Umbilical cord (tissue), 2 donors: ENCODE measurements around the gene UAP1. TPM values are rescaled to one million over a fixed set of nuclear protein-coding genes. Genes with fewer than 3 reads are reported as not detected.
A peak's percentile ranks its signal among the peaks of the same experiment; 100 is the strongest.

ENCODE experiments used
- DNase-seq: peaks from one replicate; pipeline ENCODE4 v3.0.0-alpha.2; 2015; ENCODE audit warnings: low spot score
- total RNA-seq: library from RNA; depleted of rRNA; stranded (reverse); fragments of >200 nt; gene quantifications from one replicate; pipeline ENCODE4 v1.2.3, GENCODE V29; 2014; ENCODE audit warnings: low replicate concordance; ENCODE audit not compliant: insufficient read depth

The UAP1 gene
- total RNA-seq: 103 TPM

DNA sequence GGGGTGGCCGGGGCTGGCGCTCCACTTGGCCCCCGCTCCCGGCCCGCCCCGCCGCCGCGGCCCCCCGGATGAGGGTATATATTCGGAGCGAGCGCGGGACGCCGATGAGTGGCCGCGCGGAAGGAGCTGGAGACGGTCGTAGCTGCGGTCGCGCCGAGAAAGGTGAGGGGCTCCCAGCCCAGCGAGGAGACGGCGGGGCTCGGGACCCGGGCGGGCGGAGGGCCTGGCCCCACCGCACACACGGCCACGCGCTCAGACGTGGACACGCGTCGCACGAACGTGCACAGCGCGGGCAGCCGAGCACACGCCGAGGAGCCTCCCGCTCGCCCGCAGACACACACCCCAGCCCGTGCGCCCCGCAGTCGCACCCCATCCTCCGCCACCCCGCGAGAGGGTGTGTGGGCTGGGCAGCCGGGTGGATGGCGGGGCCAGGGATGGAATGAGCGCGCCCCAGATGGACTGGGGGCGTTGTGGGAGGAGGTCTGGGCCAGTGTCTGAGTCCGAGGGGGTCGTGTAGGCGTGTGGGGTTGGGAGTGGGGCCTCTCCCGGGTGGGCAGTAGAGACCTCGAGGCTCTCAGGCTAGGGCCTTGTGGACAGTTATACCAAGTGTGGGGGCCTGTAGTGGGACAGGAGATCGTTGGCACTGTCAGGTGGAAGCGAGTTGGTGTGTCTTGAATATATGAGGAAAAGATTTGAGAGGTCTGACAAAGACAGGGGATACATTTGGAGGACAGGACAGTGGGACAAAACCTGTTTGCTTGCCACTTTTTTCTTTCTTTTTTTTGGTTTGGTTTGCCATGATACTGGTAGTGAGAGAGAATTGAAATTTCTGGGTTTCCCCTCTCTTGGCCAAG is at the start of gene UAP1:
TSS of gene UAP1 (plus strand) at position 107 of the 854 bp plus-strand sequence. CDS start 4,347 bp downstream, outside the sequence.
- DNase-seq: no peak

- DNase-seq: no peak
These were observed 34.2 kb upstream of the UAP1 start for GRCh38 chr1:162527314-162527713.

- no peak for DNase-seq
These were observed 31.1 kb upstream of the UAP1 start for GRCh38 chr1:162530307-162530987.

DNA sequence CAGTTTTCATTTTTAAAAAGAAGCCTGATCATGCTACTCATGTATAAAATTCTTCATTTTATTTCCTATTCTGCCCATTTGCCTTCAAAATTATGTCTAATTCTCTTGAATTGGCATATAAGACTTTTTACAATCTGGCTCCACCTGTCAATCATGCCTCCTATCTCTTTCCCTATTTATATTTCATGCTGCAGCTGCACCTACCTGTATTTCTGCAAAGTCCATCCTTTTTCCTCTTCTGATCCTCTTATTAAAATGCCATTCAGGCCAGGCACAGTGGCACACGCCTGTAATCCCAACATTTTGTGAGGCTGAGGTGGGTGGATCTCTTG is 30.6 kb upstream of the UAP1 start:
- no peak for DNase-seq

DNA sequence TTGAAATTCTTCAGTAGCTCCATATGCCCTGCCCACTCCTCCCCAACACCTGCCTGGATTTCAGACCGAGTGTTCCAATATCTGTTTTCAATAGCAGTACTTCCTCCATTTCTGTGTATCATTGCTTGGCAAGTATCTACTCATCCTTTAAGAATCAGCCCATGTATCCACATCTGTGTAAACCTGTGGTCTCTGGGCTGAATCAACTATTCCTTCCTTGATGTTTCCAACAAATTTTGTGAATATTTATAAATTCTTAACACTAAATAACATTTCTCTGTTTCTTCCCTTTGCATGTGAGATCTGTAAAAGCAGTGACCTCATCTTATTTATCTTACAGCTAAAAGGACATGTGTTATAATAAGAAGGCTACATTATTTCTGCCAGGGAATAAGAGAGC is 26.0 kb upstream of the UAP1 start:
- DNase-seq: no peak

GRCh38 chr1:162536511-162536910 is 25.0 kb upstream of the UAP1 start:
- no peak for DNase-seq

DNA sequence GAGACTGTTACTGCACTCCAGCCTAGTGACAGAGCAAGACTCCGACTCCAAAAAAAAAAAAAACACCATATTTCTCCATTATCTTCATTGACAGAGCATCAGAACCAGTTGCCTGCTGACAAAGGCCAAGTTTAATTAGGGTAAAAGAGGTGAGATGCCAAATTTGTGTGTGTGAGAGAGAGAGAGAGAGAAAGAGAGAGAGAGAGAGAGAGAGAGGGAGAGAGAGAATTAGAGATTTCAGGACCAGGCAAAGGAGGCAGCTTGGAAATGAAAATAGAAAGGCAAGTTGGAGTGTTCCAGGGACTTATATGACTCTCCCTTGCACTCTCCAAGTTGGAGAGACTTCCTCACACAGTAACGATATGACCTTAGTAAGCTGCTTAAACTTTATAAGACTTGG is 24.3 kb upstream of the UAP1 start:
- no peak for DNase-seq

DNA sequence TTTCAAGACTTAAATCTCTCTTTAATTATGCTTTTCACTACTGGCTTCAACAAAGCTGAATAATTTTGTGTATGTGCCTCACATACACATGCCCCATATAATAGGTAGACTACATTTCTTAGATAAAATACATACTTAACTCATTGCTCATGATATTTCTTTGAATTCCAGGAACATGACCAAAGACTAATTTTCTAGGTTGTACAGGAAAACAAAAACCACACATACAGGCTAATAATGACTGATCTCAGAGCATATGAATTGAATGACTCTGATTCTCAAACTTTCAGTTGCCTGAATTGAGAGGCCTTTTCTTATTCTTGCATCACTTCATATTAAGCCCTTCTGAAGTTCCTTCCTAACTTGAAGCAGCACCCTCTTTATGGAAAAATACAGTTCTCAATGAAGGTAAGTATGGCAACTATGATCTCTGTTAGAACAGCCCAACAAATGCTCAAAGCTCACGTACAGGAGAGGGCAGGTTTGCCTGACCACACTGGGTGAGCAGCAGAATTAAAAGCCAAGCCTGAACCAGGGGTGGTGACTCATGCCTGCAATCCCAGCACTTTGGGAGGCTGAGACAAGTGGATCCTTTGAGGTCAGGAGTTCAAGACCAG is 22.6 kb upstream of the UAP1 start:
- DNase-seq: no peak

- DNase-seq: peak; percentile 96
These were observed 19.8 kb upstream of the UAP1 start for GRCh38 chr1:162541619-162542141.

DNA sequence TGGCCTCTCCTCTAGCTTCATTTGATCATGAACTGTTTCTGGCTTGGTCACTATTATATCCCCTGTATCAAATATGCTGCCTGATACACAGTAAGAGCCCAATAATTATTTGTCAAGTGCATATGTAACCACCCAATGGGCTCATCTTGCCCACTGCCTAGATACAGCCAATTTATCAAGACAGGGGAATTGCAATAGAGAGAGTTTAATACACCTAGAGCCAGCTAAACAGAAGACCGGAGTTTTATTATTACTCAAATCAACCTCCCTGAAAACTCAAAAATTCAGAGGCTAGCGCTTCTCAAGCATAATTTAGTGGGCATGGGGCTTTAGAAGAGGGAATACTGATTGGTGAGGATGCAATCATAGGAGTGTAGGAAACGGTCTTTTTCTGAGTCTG is 18.3 kb upstream of the UAP1 start:
- DNase-seq: no peak

DNA sequence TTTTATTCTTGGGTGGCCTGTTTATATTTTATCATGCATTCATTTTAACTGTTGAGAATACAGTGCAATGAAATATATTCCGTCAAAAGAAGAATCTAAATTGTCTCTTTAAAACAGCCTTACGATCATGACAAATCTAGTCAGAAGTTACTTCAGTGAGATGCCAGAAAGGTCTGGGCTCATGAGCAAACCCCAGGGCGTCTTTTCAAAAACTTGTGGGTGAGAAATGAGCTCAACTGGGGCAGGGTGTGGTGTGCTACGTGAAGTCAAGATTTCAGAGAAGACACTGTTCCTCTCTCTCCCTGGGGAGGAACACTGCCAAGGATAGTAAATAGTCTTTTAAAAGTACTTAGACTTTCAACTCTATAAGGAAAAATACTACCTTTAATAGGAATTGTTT is 13.4 kb upstream of the UAP1 start:
- DNase-seq: peak; percentile 86

DNA sequence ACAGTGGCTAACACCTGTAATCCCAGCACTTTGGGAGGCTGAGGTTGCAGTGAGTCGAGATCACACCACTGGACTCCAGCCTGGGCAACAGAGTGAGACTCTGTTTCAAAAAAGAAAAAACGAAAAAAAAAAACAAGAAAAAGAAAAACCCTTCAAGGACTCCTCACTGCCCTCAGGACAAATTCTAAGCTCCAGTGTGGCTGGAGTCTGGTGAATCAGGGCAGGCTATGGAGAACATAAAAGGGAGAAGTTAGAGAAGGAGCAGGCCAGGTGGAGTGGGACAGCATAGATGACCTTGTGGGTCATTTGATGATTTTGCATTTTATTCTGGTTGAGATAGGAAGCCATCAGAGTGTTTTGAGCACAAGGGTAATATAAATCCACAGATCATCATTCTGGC is 12.5 kb upstream of the UAP1 start:
- DNase-seq: no peak

GRCh38 chr1:162550925-162551324 is 10.6 kb upstream of the UAP1 start:
- DNase-seq: no peak

DNA sequence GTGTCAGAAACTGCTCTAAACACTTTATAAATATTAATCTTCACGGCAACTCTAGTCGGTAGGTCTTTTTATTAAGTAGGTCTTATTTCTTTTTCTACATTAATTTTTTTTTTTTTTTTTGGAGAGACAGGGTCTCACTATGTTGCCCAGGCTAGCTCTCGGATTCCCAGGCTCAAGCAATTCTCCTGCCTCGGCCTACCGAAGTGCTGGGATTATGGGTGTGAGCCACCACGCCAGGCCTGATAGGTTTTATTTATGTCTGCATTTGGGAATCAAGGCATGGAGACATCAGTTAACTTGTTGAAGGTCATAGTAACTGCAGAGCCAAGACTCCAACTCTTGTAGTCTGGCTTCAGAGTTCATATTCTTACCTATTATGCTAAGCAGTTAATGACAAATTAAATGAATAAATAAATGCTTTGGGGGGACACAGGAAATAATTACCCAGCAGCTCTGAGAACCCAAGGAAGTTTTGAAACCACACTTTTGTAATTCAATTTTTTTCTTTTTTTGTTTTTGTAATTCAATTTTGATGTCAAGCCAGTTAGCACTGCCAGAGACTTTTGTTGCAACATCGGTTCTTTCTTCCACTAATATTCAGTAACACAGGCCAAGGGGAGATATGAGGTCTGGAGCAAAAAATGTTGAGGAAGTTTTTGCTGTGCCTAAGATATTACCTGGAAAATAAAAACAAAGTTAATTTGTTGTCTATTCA is 9.4 kb upstream of the UAP1 start:
- DNase-seq: peak; percentile 45

- DNase-seq: no peak
These were observed 8.8 kb upstream of the UAP1 start for GRCh38 chr1:162552684-162553252.

GRCh38 chr1:162554258-162554657 is 7.3 kb upstream of the UAP1 start:
- DNase-seq: peak; percentile 87

DNA sequence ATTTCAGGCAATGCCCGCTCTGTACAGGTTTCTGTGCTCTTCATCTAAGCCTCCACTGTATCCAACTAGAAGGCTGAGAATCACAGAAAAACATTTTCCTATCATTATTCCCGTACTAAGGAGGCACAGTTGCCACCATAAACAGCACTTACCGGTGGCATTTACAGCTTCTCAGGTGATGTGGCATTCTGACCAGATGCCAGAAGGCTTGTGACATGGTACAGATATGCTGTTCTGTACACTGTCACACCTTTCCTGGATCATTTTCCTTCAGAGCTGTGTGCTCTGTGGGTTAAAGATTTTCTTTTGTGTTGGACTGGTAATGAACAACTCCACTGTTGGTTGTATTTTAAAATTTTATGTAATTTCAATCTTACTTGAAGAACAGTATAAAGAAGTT is 4.0 kb upstream of the UAP1 start:
- no peak for DNase-seq

DNA sequence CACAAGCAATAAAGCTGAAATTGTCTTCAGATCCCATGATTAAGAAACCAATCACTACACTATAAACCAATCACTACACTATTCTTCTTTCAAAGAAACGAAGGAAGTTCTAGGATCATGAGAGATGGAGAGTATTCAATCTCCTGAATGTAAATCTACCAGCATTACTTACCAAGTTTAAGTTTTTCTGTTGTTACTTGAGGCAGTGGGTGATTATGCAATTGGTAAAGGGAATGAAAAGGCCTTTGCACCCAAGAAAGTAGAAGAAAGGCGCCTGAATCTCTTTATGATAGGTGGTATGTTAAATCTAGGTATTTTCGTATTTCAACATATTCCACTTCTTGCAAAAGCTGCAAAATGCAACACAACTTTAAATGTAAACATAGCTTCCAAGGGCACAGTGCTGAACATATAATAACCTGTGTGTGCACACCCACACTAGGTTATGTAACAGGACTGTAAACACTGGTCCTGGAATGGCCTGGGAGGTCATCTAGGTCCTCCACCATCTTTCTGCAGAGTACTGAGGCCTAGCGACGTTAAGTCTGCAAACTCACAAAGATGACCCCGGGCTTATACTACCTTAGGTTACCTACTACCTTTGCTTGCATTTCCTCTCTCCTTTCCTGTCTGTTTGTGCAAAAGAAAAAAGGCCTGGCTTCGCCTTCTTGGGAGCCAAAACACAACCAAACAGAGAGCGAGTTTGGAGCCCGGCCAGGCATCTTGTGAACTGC is 1.1 kb upstream of the UAP1 start:
- DNase-seq: no peak

- peak; percentile 99 for DNase-seq
These were observed 396 bp upstream of the UAP1 start for GRCh38 chr1:162561037-162561615.

DNA sequence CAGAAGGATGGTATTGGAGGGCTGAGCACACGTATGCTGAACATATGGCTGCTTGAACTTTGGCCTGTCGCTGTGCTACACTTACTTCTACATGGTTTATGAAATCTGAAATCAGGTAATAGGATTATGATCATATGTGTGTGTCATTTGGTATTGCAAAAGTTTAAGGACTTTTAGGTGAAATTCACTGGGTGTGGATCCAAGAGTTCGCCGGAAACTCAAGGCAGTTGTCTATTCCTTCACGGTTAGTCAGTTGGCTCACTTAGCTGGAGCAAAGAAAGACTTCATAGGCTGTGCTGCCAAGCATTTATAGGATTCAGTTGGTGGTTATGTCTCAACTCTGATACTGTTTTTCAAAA is 927 bp downstream of the UAP1 start:
- peak; percentile 64 for DNase-seq
